HG03045 (cell line): ENCODE measurements around the gene PTPN6.

Experiments used
- ATAC-seq: cut with Tn5 transposase; IDR thresholded peaks from one replicate; pipeline ENCODE4 v1.9.1; 2021; ENCODE audit warnings: mild to moderate bottlenecking, moderate library complexity; ENCODE audit not compliant: unreplicated experiment

The PTPN6 gene

GRCh38 chr12:7001921-7002591 lies 50.9 kb downstream of the PTPN6 start:
- ATAC-seq: no peak

GRCh38 chr12:7004287-7004803 lies 53.2 kb downstream of the PTPN6 start:
- no peak for ATAC-seq

GRCh38 chr12:7004840-7005239 lies 53.7 kb downstream of the PTPN6 start:
- ATAC-seq: no peak

GRCh38 chr12:7005311-7005710 lies 54.2 kb downstream of the PTPN6 start:
- no peak for ATAC-seq

GRCh38 chr12:7006639-7007038 lies 55.5 kb downstream of the PTPN6 start:
- ATAC-seq: no peak

GRCh38 chr12:7008864-7009263 lies 57.7 kb downstream of the PTPN6 start:
- no peak for ATAC-seq

- ATAC-seq: no peak
Observed at GRCh38 chr12:7009512-7009911, 58.4 kb downstream of the PTPN6 start.
